ENCODE measurements around the gene CEMIP2. TPM values are rescaled to one million over a fixed set of nuclear protein-coding genes. Genes with fewer than 3 reads are reported as not detected.
"Not testable (repeated sequence)": the region's sequence is repeated elsewhere in the genome, so short reads cannot be mapped to it uniquely, and the experiment has no call there.

The CEMIP2 gene
- total and polyA plus RNA-seq, 8 donors, result 12.4 to 218 (median 59.8) TPM

DNA sequence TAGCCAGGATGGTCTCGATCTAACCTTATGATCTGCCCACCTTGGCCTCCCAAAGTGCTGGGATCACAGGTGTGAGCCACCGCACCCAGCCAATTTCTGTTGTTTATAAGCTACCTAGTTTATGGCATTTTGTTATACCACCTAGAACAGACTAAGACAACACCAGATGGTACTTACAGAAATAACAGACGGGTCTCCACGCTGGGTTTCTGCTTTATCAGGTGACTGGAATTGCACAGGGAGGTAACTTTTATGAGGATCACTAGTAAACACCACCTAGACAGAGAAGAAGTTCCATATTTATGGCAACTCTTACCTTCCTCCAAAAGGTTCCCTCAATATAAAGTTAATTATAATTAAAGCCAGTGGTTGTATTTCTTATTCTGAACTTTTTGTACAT, 74.0 kb downstream of the CEMIP2 start:
- TF ChIP-seq POLR2A (IDR thresholded peaks at IDR 0.05), result no peak
- no peak for TF ChIP-seq EP300 (IDR thresholded peaks at IDR 0.05)
- TF ChIP-seq CTCF (IDR thresholded peaks at IDR 0.05), result no peak
- TF ChIP-seq POLR2AphosphoS5 (IDR thresholded peaks at IDR 0.05), result no peak
- H3K27me3 ChIP-seq, result no peaks in the 10 kb centered on the region
- 94 to 96% (median 95%) methylated on average over 4 of the region's 4 CpGs for WGBS, 5 donors
- no peak overlapping the region for H3K4me3 ChIP-seq
- intact Hi-C loops (cut with DNase I; ENCODE audit: low total_unique reads), result no loop called here
- H3K27ac ChIP-seq, result no peak overlapping the region
- DNase-seq, result no peak
- peaks cover 39 to 99% (median 85%) of the 10 kb centered on the region in 4 donors for H3K36me3 ChIP-seq
- H3K9me3 ChIP-seq, result no peaks in the 10 kb centered on the region
- H3K4me1 ChIP-seq, result peaks cover 0 to 6% (median 0%) of the 10 kb centered on the region in 4 donors

DNA sequence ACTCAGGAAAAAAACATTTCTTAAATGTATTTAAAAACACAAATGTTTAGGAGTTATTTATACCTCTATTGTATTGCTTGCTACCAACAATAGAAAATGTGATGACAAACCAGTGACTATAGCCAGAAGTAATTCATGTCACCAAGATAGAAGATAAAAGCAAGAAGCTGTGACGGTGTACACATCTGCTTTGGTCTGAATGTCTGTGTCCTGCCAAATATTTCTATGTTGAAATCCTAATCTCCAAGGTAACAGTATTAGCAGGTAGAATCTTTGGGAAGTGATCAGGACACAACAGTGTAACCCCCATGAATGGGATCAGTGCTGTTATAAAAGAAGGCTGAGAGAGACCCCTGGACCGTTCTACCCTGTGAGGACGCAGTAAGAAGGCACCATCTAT, 74.7 kb downstream of the CEMIP2 start:
- WGBS, 5 donors, result 96 to 99% (median 98%) methylated on average over 3 of the region's 3 CpGs
- Histone ChIP-seq H3K27ac (no peak overlapping the region), H3K36me3 (peaks cover 46 to 99% (median 86%) of the 10 kb centered on the region in 4 donors), H3K27me3 (no peaks in the 10 kb centered on the region), H3K9me3 (no peaks in the 10 kb centered on the region), H3K4me3 (no peak overlapping the region), H3K4me1 (peaks cover 0 to 6% (median 0%) of the 10 kb centered on the region in 4 donors)
- no peak for TF ChIP-seq POLR2A (IDR thresholded peaks at IDR 0.05)
- no peak for TF ChIP-seq EP300 (IDR thresholded peaks at IDR 0.05)
- TF ChIP-seq POLR2AphosphoS5 (IDR thresholded peaks at IDR 0.05), result no peak
- TF ChIP-seq CTCF (IDR thresholded peaks at IDR 0.05), result no peak
- intact Hi-C loops (cut with DNase I; ENCODE audit: low total_unique reads), result no loop called here
- DNase-seq, result no peak

DNA sequence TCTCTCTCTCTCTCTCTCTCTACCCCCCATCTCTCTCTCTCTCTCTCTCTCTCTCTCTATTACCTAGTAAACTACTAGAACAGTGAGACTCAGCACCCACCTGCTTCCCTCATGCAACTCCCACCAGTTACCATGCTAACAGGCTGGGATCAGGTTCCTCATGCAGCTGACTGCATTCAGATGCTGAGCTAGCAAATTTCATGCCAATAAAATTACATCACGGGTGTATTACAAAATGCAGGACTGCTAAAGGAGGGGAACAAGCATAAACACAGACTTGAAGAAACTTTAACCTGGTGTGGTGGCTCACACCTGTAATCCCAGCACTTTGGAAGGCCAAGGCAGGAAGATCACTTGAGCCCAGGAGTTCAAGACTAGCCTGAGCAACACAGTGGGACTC, 76.0 kb downstream of the CEMIP2 start:
- Histone ChIP-seq H3K27me3 (no peaks in the 10 kb centered on the region), H3K4me3 (no peak overlapping the region), H3K9me3 (no peaks in the 10 kb centered on the region), H3K27ac (no peak overlapping the region), H3K4me1 (peaks cover 0 to 6% (median 0%) of the 10 kb centered on the region in 4 donors), H3K36me3 (peaks cover 42 to 99% (median 86%) of the 10 kb centered on the region in 4 donors)
- WGBS, 5 donors, result 35 to 69% (median 45%) methylated on average over 1 of the region's 1 CpG
- TF ChIP-seq EP300 (IDR thresholded peaks at IDR 0.05) (no peak), POLR2AphosphoS5 (IDR thresholded peaks at IDR 0.05) (peak in 1 of 3 donors; percentile 15), CTCF (IDR thresholded peaks at IDR 0.05) (no peak)
- intact Hi-C loops (cut with DNase I; ENCODE audit: low total_unique reads), result no loop called here
- DNase-seq, result peak in 1 of 2 donors; percentile 60

DNA sequence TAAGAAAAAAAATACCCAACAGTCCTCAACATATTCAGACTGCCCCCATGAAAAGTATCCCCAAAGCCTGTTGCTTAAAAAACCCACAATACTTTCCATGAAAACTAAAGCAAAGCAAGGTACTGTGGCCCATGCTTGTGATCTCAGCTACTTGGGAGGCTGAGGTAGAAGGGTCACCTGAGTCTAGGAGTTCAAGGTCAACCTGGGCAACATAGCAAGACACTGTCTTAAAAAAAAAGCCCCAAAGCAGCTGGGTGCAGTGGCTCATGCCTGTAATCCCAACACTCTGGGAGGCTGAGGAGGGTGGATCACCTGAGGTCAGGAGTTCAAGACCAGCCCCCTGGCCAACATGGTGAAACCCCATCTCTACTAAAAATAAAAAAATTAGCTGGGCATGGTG, 76.7 kb downstream of the CEMIP2 start:
- H3K27me3 ChIP-seq; intact Hi-C loops (cut with DNase I; ENCODE audit: low total_unique reads); H3K27ac ChIP-seq; H3K9me3 ChIP-seq; H3K4me3 ChIP-seq; DNase-seq; H3K4me1 ChIP-seq: not testable (repeated sequence)
- peaks cover 36 to 99% (median 85%) of the 10 kb centered on the region in 4 donors for H3K36me3 ChIP-seq

DNA sequence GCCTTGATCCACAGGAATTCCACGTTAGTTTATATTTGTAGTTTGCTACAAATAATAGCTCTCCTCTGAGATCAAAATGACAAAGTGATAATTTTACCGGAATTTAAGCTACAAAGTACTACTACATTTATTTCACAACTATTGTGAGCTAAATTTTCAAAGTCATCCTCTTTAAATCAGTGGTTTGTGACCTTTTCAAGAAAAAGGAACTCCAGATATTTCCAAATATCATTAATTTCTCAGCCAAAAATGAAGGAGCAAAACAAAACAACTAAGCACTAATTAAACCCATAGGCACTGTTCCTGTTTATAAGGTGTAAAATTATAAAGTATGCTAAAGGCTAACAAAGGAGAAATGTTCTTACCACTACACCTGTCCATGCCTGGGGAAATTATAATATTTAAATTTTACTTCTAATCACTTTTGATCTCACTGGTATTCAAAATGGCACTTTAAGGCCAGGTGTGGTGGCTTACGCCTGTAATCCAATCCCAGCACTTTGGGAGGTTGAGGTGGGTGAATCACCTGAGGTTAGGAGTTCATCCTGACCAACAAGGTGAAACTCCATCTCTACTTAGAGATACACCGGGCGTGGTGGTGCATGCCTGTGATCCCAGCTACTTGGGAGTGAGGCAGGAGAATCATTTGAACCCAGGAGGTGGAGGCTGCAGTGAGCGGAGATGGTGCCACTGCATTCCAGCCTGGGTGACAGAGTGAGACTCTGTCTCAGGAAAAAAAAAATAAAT, 77.5 kb downstream of the CEMIP2 start:
- H3K4me1 ChIP-seq, result peaks cover 0 to 9% (median under 1%) of the 10 kb centered on the region in 4 donors
- peaks cover 36 to 99% (median 86%) of the 10 kb centered on the region in 4 donors for H3K36me3 ChIP-seq
- no peak for DNase-seq
- H3K4me3 ChIP-seq, result no peak overlapping the region
- H3K27ac ChIP-seq, result no peak overlapping the region
- no peaks in the 10 kb centered on the region for H3K27me3 ChIP-seq
- 85 to 93% (median 91%) methylated on average over 6 of the region's 6 CpGs for WGBS, 5 donors
- no peaks in the 10 kb centered on the region for H3K9me3 ChIP-seq
- intact Hi-C loops (cut with DNase I; ENCODE audit: low total_unique reads), result no loop called here
- TF ChIP-seq CTCF (IDR thresholded peaks at IDR 0.05), result no peak
